GM21381 (cell line): ENCODE results near the gene TGFA.

Experiments
- ATAC-seq: cut with Tn5 transposase; IDR thresholded peaks from one replicate; pipeline ENCODE4 v1.9.1; 2021; ENCODE audit warnings: mild to moderate bottlenecking, moderate library complexity; ENCODE audit not compliant: unreplicated experiment

TGFA gene

GRCh38 chr2:70499253-70499652 is 54.4 kb downstream of the TGFA start:
- no peak for ATAC-seq

DNA sequence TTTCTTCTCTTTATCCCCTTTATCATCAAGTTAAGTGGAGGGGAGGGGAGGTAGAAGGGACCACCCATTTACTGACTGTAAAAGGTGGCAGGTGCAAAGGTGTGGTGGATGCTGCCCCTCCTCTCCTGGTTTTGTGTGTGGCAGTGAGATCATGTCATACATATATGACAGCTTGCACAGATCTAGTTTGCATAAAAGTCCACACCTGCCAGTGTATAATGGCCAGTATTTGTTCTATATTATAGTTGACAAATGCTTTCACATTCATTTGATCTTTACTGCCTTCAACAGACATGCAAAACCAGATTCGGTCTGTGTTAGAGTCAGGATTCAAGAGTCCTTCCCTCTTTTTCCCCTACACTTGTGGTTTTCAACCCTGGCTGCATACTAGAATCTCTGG is 55.1 kb downstream of the TGFA start:
- no peak for ATAC-seq

DNA sequence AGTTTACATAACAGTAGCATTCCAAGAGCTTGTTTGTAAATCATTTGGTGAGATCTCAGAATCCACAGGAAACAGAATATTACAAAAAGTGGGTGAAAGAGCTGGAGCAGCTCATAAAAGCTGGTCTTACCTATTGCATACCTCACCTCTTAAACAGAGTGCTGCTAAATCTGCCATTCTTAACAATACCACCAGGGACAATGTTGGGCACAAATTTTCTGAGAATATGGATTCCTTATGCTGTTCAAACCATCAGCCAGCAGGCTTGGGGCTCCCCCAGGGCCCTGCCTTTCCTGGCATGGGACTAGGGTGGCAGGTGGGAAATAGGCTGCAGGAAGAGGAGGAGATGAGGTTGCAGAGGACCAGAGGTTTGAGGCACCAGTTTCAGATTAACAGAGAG is 55.6 kb downstream of the TGFA start:
- ATAC-seq = no peak

DNA sequence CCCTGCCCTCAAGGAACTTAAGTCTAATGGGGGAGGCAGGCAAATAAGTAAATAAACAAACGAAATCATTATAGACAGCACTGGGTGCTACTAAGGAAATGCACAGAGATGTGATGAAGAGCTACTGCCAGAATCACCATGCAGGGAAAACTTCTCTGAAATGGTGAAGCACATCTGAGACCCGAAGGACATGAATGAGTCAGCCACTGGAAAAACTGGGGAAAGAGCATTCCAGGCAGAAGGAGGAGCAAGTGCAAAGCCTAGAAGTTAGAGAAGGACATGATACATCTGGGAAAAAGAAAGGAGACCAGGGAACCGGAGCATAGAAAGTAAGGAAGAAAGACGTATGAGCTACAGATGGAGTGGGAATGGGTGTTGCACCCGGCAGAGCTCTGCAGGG is 56.8 kb downstream of the TGFA start:
- ATAC-seq = no peak

DNA sequence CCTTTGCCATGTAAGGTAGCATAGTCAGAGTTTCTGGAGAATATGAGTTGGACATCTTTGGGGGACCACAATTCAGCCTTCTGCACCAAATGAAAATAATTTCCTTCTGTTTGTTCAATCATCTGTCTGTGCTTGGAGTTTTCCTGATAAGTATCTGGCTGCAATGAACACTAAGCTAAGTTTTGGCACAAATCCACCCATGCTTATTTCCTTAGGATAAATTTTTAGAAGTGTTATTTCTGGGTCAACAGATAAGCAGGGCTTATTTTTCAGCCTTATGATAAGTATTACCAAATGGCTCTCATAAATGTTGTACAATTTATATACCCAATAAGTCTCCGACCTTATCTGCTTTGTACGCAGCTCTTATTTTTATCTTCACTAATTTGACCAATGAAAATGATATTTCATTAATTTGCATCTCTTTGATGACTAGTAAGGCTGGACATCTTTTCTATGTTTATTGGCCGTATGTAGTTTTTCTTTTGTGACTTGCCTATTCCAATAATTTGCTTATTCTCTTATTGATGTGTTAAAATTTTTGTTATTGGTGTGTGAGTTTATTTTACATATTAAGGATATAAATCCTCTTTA is 59.2 kb downstream of the TGFA start:
- ATAC-seq = no peak

DNA sequence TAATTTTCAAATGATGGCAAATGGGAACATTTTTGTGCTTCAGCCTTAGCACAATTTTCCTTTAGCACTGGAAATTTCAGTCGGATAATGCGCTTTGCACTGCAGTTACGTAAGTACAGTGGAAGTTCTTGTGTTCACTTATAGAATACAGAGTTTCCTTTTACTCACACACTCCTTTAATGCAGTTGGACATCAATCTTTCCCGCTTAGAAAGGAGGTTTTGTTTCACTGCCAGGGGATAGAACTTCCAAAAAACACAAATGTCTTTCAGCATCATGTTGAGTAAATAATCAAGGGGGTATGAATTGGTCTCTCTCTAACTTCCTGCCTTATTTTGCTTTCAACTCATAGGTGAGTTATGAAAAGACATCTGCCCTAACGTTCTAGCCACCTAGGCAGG is 63.2 kb downstream of the TGFA start:
- no peak for ATAC-seq

- ATAC-seq = no peak
Measured at GRCh38 chr2:70489165-70489564, 64.5 kb downstream of the TGFA start.

DNA sequence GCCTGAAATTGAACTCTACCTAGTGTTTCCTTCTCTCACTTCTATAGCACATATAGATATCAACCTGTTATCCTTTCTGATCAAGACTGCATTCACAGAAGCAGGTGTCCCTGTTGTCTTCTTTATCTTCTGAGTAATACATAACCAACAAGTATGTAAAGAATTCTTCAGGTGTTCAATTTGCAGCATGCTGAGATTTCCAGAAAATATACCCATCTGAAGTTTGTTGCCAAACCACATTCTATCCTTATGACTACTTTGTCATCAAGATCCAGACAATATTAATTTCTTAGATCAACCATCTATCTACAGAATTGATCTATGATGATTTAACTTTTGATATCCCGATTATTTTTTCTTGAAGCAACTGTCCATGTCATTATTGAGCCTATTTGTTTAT is 69.5 kb downstream of the TGFA start:
- ATAC-seq = no peak

GRCh38 chr2:70482401-70482800 is 71.2 kb downstream of the TGFA start:
- no peak for ATAC-seq

- ATAC-seq = no peak
Measured at GRCh38 chr2:70480468-70480867, 73.2 kb downstream of the TGFA start.

DNA sequence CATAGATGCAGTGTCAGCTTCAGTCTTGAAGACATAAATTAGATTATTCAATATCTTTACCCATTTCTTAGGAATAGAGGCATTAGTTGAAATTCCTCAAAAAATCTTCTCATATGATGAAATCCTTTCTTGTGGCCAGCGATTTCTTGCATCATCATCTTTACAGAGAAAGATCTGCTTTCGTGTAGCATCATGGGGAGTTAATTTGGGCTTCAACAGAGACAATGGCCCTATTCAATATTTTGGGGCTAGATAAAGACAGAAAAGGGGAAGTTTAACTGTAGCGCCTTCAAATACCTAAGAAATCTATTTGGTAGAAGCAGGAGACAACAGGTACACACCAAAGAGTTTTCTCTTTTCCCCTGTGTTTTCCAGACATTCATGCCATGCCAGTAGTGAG is 73.8 kb downstream of the TGFA start:
- ATAC-seq = no peak

- no peak for ATAC-seq
Measured at GRCh38 chr2:70477441-70477844, 76.2 kb downstream of the TGFA start.

- no peak for ATAC-seq
Measured at GRCh38 chr2:70475266-70475665, 78.4 kb downstream of the TGFA start.

DNA sequence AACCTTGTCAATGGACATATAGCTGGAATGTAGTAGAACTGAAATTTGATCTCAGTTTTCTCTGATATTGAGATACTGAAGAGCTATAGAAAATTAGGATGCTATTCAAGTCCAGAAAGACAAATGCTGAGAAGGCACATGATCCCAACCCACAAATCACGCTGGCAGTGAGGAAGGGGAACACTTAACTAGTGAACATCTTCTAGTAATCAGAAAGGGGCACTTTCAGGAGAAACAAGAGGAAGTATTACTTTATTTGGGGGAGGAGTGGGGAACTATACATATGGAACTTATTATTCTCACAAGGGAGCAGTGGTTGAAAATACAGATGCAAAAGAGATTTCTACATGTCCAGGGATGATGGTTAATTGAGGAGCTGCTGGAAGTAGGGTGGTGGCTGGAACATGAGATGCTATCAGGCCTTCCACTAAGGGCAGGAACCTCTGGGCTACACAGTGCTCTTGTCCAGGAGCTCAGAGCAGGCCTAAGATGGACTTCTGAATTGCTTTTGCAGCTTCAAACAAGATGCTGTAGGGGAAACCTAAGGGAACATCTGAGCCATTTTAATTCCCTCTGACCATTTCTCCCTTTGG is 79.3 kb downstream of the TGFA start:
- ATAC-seq = no peak

GRCh38 chr2:70473101-70473722 is 80.4 kb downstream of the TGFA start:
- ATAC-seq = no peak

GRCh38 chr2:70472221-70472890 is 81.3 kb downstream of the TGFA start:
- no peak for ATAC-seq

DNA sequence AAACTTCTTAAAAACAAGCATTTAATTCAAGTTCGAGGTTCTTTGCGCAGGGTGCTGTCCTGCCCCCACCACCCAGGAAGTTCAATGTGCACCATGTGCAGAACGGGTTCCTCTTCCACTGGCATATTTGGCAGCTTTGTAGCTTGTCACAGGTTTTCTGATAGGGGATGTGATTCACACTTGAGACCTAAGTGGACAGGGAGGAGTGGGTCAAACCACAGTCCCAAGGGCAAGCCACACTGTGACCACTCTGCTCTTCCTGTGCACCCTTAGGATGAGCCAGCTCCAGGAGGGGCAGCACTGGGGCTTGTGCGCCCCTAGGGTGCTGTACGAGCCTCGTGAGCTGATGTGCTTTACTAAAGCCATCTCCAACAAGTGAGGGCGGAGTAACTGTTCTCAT is 82.5 kb downstream of the TGFA start:
- no peak for ATAC-seq

GRCh38 chr2:70469961-70470360 is 83.7 kb downstream of the TGFA start:
- ATAC-seq = no peak

- no peak for ATAC-seq
Measured at GRCh38 chr2:70469435-70469834, 84.2 kb downstream of the TGFA start.

GRCh38 chr2:70468878-70469277 is 84.7 kb downstream of the TGFA start:
- ATAC-seq = no peak

DNA sequence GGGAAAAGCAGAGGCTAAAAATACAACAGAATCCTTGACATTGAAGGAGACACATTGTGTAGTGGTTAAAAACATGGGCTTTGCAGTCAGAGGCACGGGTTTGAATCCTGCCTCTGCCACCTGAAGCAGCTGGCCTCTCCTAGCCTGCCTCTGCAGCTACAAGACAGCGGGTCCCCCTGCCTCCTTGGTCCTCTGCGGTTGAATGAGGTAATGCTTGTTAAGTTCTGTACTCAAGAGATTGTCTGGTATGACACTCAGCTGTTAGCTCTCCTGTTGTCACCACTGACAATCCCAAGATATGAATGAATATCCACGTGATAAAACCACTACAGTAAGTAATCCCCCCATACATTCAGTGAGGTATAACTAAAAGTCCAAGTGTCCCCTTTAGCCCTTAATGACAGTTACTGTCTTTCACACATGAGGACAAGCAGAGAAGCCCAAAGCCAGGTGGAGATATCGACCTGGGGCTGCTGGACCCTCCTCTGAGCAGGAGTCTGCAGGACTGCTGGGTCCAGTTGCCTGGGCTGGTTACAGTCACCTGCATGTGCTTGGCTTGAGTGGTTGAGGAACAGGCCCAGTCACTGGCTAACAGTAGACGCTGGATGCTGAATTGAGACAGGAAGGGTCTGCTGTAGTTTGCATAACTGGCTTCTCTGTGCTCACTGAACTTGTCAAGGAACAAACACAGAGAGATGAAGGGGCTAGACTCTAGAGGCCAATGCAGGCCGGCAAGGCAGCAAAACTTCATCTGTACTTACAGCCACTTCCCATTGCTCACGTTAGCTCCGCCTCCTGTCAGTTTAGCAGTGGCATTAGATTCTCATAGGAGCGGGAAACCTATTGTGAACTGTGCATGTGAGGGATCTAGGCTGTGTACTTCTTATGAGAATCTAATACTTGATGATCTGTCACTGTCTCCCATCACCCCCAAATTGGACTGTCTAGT is 85.5 kb downstream of the TGFA start:
- ATAC-seq = no peak
